PC-3 (cell line): Measurements from ENCODE around the gene CRYBG3. TPM values are rescaled to one million over a fixed set of nuclear protein-coding genes. Genes with fewer than 3 reads are reported as not detected.

Experiments used
- ATAC-seq: fragments of 200-7000 bp; cut with Tn5 transposase; 2 replicates; pipeline ENCODE4 v1.9.1; 2020; ENCODE audit warnings: mild to moderate bottlenecking, moderate library complexity
- BruUV-seq: library from RNA; stranded (reverse); fragments of 400-500 nt; replicated peaks from 2 replicates; lab custom pipeline; 2021; lab: Mats Ljungman, UMichigan
- CTCF ChIA-PET: fragments of 300-600 bp; sonication (Branson Sonifier 250); formaldehyde crosslinking; loops from one replicate; lab custom pipeline; 2022; ENCODE audit warnings: antibody characterized with exemption; lab: Charles Lee
- POLR2A ChIA-PET: fragments of 300-600 bp; sonication (Branson Sonifier 250); formaldehyde crosslinking; loops from one replicate; lab custom pipeline; 2022; ENCODE audit warnings: antibody characterized with exemption; ENCODE audit not compliant: unreplicated experiment; lab: Charles Lee
- DNase-seq: peaks from one replicate; pipeline ENCODE4 v3.0.0-alpha.2; 2015
- H2AFZ ChIP-seq: fragments of 300-600 bp; sonication (generic); 2 replicates; pipeline ENCODE4 v1.6.0; 2016; ENCODE audit warnings: antibody characterized with exemption, low read length
- H3F3A ChIP-seq: fragments of 300-600 bp; sonication (generic); one replicate; pipeline ENCODE4 v1.6.0; 2017; ENCODE audit warnings: antibody characterized with exemption, low read length, control low read depth, mild to moderate bottlenecking; ENCODE audit not compliant: unreplicated experiment
- H3K27ac ChIP-seq: fragments of 300-600 bp; sonication (generic); 2 replicates; pipeline ENCODE4 v1.5.1; 2016; ENCODE audit warnings: mild to moderate bottlenecking, low read length
- H3K27me3 ChIP-seq: fragments of 300-600 bp; sonication (generic); 2 replicates; pipeline ENCODE4 v1.6.1; 2016; ENCODE audit warnings: low read length, mixed read lengths
- H3K36me3 ChIP-seq: fragments of 300-600 bp; sonication (generic); 2 replicates; pipeline ENCODE4 v1.6.1; 2016; ENCODE audit warnings: low read depth, mixed run types, low read length, mixed read lengths
- H3K4me1 ChIP-seq: fragments of 300-600 bp; sonication (generic); 2 replicates; pipeline ENCODE4 v1.5.1; 2016; ENCODE audit warnings: low read length; ENCODE audit not compliant: insufficient read depth
- H3K4me2 ChIP-seq: fragments of 300-600 bp; sonication (generic); 2 replicates; pipeline ENCODE4 v1.6.0; 2016; ENCODE audit warnings: low read length
- H3K4me3 ChIP-seq: fragments of 300-600 bp; sonication (generic); 2 replicates; pipeline ENCODE4 v1.5.1; 2016; ENCODE audit warnings: mild to moderate bottlenecking, low read length, mixed read lengths
- H3K79me2 ChIP-seq: fragments of 300-600 bp; sonication (generic); 2 replicates; pipeline ENCODE4 v1.6.1; 2017; ENCODE audit warnings: low read length, mixed read lengths
- H3K9ac ChIP-seq: fragments of 300-600 bp; sonication (generic); 2 replicates; pipeline ENCODE4 v1.6.0; 2016; ENCODE audit warnings: mild to moderate bottlenecking, low read length
- H3K9me2 ChIP-seq: fragments of 300-600 bp; sonication (generic); replicated peaks from 2 replicates; pipeline ENCODE4 v1.6.1; 2016; ENCODE audit warnings: mixed run types, low read length, mixed read lengths
- H3K9me3 ChIP-seq: fragments of 300-600 bp; sonication (generic); 2 replicates; pipeline ENCODE4 v1.6.1; 2016; ENCODE audit warnings: low read length, mixed read lengths
- H4K20me1 ChIP-seq: fragments of 300-600 bp; sonication (generic); 2 replicates; pipeline ENCODE4 v1.6.1; 2016; ENCODE audit warnings: low read length, mixed read lengths
- EZH2 ChIP-seq: fragments of 300-600 bp; sonication (generic); IDR thresholded peaks from one replicate; pipeline ENCODE4 v1.6.1; 2017; ENCODE audit warnings: antibody characterized with exemption, mild to moderate bottlenecking, low read length; ENCODE audit not compliant: unreplicated experiment
- EZH2phosphoT487 ChIP-seq: fragments of 300-600 bp; sonication (generic); IDR thresholded peaks from 2 replicates; pipeline ENCODE4 v1.6.1; 2018; ENCODE audit warnings: mild to moderate bottlenecking, antibody characterized with exemption, low read length, borderline replicate concordance
- intact Hi-C: fragments of 100-400 bp; cut with micrococcal nuclease; formaldehyde crosslinking; loops from 2 replicates; pipeline ENCODE4 v1.9.0; 2023
- total RNA-seq: library from RNA; depleted of rRNA; stranded (reverse); fragments of >200 nt; gene quantifications from 2 replicates; pipeline ENCODE4 v1.2.3, GENCODE V29; 2014
- TF ChIP-seq, protein P1 (sequence below): fragments of 300-600 bp; sonication (generic); conservative IDR thresholded peaks from 2 replicates; pipeline ENCODE4 v1.5.1; 2017; ENCODE audit warnings: antibody characterized with exemption, low read depth, mild to moderate bottlenecking, low read length

Gene CRYBG3
- total RNA-seq, 1 experiment from 2014 or later = 11.4 TPM

DNA sequence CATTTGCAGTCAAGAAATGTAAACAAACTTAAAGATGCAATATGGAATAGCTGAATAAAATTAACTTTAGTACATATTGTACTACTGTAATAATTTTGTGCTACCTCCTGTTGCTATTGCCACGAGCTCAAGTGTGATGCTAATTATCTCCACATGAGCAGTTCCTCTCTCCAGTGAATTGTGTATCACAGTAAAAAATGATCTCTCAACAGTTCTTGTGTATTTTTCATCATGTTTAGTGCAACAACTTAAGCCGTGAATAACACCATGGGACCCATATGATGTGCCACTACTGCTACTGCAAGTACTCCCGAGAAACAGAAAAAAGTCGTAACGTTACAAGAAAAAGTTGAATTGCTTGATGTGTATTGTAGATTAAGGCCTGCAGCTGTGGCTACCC is 138.1 kb downstream of the CRYBG3 start:
- Histone ChIP-seq H3K79me2 (peaks cover 29% of the 10 kb centered on the region), H3K9me2 (no peaks in the 10 kb centered on the region), H3K4me3 (no peak overlapping the region), H3K9ac (no peak overlapping the region), H3K27me3 (no peaks in the 10 kb centered on the region), H3K27ac (no peak overlapping the region), H3K36me3 (peaks cover 41% of the 10 kb centered on the region), H2AFZ (no peak overlapping the region), H3K4me2 (no peak overlapping the region), H3K4me1 (0 out of 2 replicates have a peak, but pooled peaks cover 3% of the 10 kb centered on the region), H4K20me1 (no peaks in the 10 kb centered on the region), H3F3A (no peaks in the 10 kb centered on the region), H3K9me3 (no peaks in the 10 kb centered on the region)
- TF ChIP-seq, protein P1, sequence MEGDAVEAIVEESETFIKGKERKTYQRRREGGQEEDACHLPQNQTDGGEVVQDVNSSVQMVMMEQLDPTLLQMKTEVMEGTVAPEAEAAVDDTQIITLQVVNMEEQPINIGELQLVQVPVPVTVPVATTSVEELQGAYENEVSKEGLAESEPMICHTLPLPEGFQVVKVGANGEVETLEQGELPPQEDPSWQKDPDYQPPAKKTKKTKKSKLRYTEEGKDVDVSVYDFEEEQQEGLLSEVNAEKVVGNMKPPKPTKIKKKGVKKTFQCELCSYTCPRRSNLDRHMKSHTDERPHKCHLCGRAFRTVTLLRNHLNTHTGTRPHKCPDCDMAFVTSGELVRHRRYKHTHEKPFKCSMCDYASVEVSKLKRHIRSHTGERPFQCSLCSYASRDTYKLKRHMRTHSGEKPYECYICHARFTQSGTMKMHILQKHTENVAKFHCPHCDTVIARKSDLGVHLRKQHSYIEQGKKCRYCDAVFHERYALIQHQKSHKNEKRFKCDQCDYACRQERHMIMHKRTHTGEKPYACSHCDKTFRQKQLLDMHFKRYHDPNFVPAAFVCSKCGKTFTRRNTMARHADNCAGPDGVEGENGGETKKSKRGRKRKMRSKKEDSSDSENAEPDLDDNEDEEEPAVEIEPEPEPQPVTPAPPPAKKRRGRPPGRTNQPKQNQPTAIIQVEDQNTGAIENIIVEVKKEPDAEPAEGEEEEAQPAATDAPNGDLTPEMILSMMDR = no peak
- TF ChIP-seq EZH2phosphoT487 (no peak), EZH2 (no peak)
- DNase-seq = no peak
- ChIA-PET CTCF (no interaction called here), POLR2A (no interaction called here)
- BruUV-seq = no TSS peak
- intact Hi-C loops = no loop called here
- ATAC-seq = no peak

DNA sequence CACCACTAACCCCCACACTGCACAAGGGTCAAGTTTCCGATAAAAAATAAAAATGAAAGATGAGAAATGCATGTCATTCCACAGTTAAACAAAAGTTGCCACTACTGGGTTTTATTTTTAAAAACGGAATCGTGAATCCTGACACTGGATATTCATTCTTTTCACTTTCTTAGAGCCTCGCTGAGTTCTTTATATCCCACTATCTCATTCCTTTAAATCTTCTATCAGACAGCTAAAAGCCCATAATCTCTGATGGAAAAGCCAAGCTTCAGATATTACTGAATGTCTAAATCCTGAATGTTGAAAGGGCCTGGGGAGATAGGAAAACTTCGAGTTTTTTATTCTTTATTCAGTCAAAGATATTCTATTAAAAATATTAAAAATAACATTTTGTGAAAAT is 138.7 kb downstream of the CRYBG3 start:
- no peaks in the 10 kb centered on the region for H3K9me3 ChIP-seq
- H3K27ac ChIP-seq = no peak overlapping the region
- H3K4me2 ChIP-seq = no peak overlapping the region
- peaks cover 43% of the 10 kb centered on the region for H3K36me3 ChIP-seq
- H3K27me3 ChIP-seq = no peaks in the 10 kb centered on the region
- H3K79me2 ChIP-seq = peaks cover 34% of the 10 kb centered on the region
- no peak overlapping the region for H3K9ac ChIP-seq
- no peaks in the 10 kb centered on the region for H3K9me2 ChIP-seq
- H3K4me1 ChIP-seq = 0 out of 2 replicates have a peak, but pooled peaks cover 3% of the 10 kb centered on the region
- intact Hi-C loops = no loop called here
- no peak for DNase-seq
- no peaks in the 10 kb centered on the region for H4K20me1 ChIP-seq
- no peak for ATAC-seq
- ChIA-PET CTCF (no interaction called here), POLR2A (no interaction called here)
- H3F3A ChIP-seq = no peaks in the 10 kb centered on the region
- no TSS peak for BruUV-seq
- no peak overlapping the region for H3K4me3 ChIP-seq
- H2AFZ ChIP-seq = no peak overlapping the region
- no peak for TF ChIP-seq EZH2phosphoT487
- TF ChIP-seq, protein P1 = no peak

DNA sequence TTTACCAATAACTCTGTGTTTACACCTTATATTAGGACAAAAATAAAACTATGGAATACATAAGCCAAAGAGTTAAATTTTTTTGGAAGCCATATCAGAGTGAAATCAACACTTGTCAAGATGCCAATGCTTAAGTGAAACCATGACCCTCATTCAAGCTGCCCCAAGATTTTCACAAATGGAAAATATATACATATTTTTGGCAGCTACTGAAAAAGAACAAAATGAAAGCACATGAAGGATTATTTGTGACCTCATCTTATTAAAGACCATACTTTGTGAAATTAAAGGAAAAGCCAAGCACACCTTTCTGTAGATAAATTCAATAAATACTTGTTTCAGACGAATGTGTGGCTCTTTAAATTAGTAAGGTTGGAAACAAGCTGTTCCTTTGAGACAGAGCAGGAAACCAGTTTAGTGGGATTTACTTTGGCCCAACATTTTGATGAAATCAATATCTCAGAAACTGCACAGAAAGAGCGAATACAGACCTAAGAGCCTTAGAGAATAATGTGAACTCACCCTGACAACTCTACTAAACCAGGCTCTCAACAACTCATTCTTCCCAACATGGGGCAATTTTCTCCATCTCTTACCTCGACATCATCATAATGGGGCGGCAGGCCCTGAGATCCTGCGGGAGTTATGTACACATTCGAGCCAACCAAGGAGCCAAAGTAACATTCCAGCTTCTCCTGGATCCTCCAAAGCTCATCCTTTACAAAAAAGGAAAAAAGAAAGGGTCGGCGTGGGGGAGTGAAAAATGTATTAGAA is 139.4 kb downstream of the CRYBG3 start:
- Histone ChIP-seq H3K9ac (no peak overlapping the region), H3K36me3 (peaks cover 44% of the 10 kb centered on the region), H3K4me3 (no peak overlapping the region), H3K9me2 (no peaks in the 10 kb centered on the region), H3K4me1 (0 out of 2 replicates have a peak, but pooled peaks cover 3% of the 10 kb centered on the region), H3F3A (no peaks in the 10 kb centered on the region), H3K27me3 (no peaks in the 10 kb centered on the region), H3K9me3 (no peaks in the 10 kb centered on the region), H3K79me2 (peaks cover 40% of the 10 kb centered on the region), H4K20me1 (no peaks in the 10 kb centered on the region), H3K27ac (no peak overlapping the region), H3K4me2 (no peak overlapping the region), H2AFZ (no peak overlapping the region)
- POLR2A ChIA-PET = no interaction called here
- ATAC-seq = no peak
- DNase-seq = no peak
- intact Hi-C loops = no loop called here
- no TSS peak for BruUV-seq
- CTCF ChIA-PET = no interaction called here
- TF ChIP-seq EZH2 (no peak), EZH2phosphoT487 (no peak)
- TF ChIP-seq, protein P1 = no peak
